Sigmoid colon (tissue), 7 donors: ENCODE data around the gene DTX4. TPM values are rescaled to one million over a fixed set of nuclear protein-coding genes. Genes with fewer than 3 reads are reported as not detected.

Experiments
- DNase-seq: peaks from one replicate; pipeline ENCODE4 v3.0.0-alpha.2; 2019
- H3K27ac ChIP-seq, 4 donors: fragments of 200-600 bp; sonication (generic); one replicate each; pipeline ENCODE4 v1.5.1; 2016 to 2019; ENCODE audit warnings: mild to moderate bottlenecking in 1 of 4
- H3K27me3 ChIP-seq, 3 donors: fragments of 200-600 bp; sonication (generic); one replicate each; pipeline ENCODE4 v1.5.1; 2019; ENCODE audit warnings: mild to moderate bottlenecking in 1 of 3
- H3K36me3 ChIP-seq, 4 donors: fragments of 200-600 bp; sonication (generic); one replicate each; pipeline ENCODE4 v1.5.1; 2016 to 2019
- H3K4me1 ChIP-seq, 4 donors: fragments of 200-600 bp; sonication (generic); one replicate each; pipeline ENCODE4 v1.5.1; 2017 to 2019
- H3K4me3 ChIP-seq, 4 donors: fragments of 200-600 bp; sonication (generic); one replicate each; pipeline ENCODE4 v1.5.1; 2017 to 2019; ENCODE audit warnings: mild to moderate bottlenecking in 2 of 4, moderate library complexity in 1 of 4
- H3K9me3 ChIP-seq, 4 donors: fragments of 200-600 bp in 3 of 4; sonication (generic) in 3 of 4; one replicate each; pipeline versions ENCODE4 v1.5.1 to v1.6.1; 2013 to 2019
- EP300 ChIP-seq, 4 donors: sonication (generic); formaldehyde crosslinking; IDR thresholded peaks; one replicate each; pipeline ENCODE4 v1.6.1; 2017; ENCODE audit warnings: antibody characterized with exemption in 4 of 4
- POLR2A ChIP-seq, 2 donors: fragments of 450-650 bp; IDR thresholded peaks; one replicate each; pipeline ENCODE4 v1.6.1; 2016; ENCODE audit warnings: antibody characterized with exemption in 2 of 2, mild to moderate bottlenecking in 2 of 2, moderate library complexity in 2 of 2
- POLR2AphosphoS5 ChIP-seq, 4 donors: sonication (generic); formaldehyde crosslinking; IDR thresholded peaks; one replicate each; pipeline ENCODE4 v1.6.1; 2017; ENCODE audit warnings: antibody characterized with exemption in 4 of 4
- WGBS, 2 donors: extraction: QIAGEN DNeasy Blood & Tissue Kit; methylation state at CpG; one replicate each; pipeline ENCODE4 v1.1.7; 2013; 5-methylcytosine and 5-hydroxymethylcytosine counted together
- intact Hi-C: fragments of 100-400 bp; cut with DNase I; formaldehyde crosslinking; loops from one replicate; pipeline ENCODE4 v1.15.1; 2023
- polyA plus RNA-seq, 3 donors: library from polyadenylated mRNA; stranded (reverse); fragments of 200-250 nt; gene quantifications; one replicate each; pipeline ENCODE4 v1.2.3, GENCODE V29; 2013
- total RNA-seq, 4 donors: library from RNA; depleted of rRNA; stranded (reverse); fragments of >200 nt; gene quantifications; one replicate each; pipeline ENCODE4 v1.1.0, GENCODE V29; 2016
- TF ChIP-seq, protein P1 (sequence below), 4 experiments: fragments of 450-650 bp in 3 of 4; fragments of 200-600 bp in 1 of 4; IDR thresholded peaks; one replicate each; pipeline ENCODE4 v1.5.1; 2016 to 2019; ENCODE audit warnings: antibody characterized with exemption in 4 of 4, mild to moderate bottlenecking in 3 of 4, moderate library complexity in 2 of 4
- donor health status: healthy with polysubstance abuse.
- donor health status: Bipolar disorder and iron deficiency.
- donor health status: healthy.

The DTX4 gene
- total and polyA plus RNA-seq, 7 donors: 3.5 to 29.0 (median 7.8) TPM

- intact Hi-C loops: loop anchor here (1.0 to 10.0 kb wide), 2 partner anchors 36 to 512 kb away; no protein-coding TSS in a partner anchor
- no peak for TF ChIP-seq EP300 (IDR thresholded peaks at IDR 0.05)
- TF ChIP-seq, protein P1, sequence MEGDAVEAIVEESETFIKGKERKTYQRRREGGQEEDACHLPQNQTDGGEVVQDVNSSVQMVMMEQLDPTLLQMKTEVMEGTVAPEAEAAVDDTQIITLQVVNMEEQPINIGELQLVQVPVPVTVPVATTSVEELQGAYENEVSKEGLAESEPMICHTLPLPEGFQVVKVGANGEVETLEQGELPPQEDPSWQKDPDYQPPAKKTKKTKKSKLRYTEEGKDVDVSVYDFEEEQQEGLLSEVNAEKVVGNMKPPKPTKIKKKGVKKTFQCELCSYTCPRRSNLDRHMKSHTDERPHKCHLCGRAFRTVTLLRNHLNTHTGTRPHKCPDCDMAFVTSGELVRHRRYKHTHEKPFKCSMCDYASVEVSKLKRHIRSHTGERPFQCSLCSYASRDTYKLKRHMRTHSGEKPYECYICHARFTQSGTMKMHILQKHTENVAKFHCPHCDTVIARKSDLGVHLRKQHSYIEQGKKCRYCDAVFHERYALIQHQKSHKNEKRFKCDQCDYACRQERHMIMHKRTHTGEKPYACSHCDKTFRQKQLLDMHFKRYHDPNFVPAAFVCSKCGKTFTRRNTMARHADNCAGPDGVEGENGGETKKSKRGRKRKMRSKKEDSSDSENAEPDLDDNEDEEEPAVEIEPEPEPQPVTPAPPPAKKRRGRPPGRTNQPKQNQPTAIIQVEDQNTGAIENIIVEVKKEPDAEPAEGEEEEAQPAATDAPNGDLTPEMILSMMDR (IDR thresholded peaks at IDR 0.05): no peak
- no peak for TF ChIP-seq POLR2A (IDR thresholded peaks at IDR 0.05)
- no peak for TF ChIP-seq POLR2AphosphoS5 (IDR thresholded peaks at IDR 0.05)
- Histone ChIP-seq H3K4me1 (peaks cover 0 to 20% (median 16%) of the 10 kb centered on the region in 4 donors), H3K27ac (peak overlapping the region; percentile 56 to 75 (median 66)), H3K4me3 (peak overlapping the region; percentile 40 to 73 (median 58)), H3K27me3 (no peaks in the 10 kb centered on the region), H3K36me3 (no peaks in the 10 kb centered on the region), H3K9me3 (no peaks in the 10 kb centered on the region)
- WGBS, 2 donors: 0 to 1% methylated on average over 70 of the region's 70 CpGs
- DNase-seq: no peak
Observed at GRCh38 chr11:59172345-59173079, 580 bp downstream of the DTX4 start.

- Histone ChIP-seq H3K36me3 (no peaks in the 10 kb centered on the region), H3K27me3 (no peaks in the 10 kb centered on the region), H3K27ac (peak overlapping the region; percentile 56 to 75 (median 66)), H3K4me3 (peak overlapping the region; percentile 30 to 73 (median 58)), H3K9me3 (no peaks in the 10 kb centered on the region), H3K4me1 (peaks cover 0 to 20% (median 16%) of the 10 kb centered on the region in 4 donors)
- DNase-seq: no peak
- 3 to 13% methylated on average over 37 of the region's 37 CpGs for WGBS, 2 donors
- TF ChIP-seq, protein P1 (IDR thresholded peaks at IDR 0.05): no peak
- TF ChIP-seq POLR2A (IDR thresholded peaks at IDR 0.05) (no peak), EP300 (IDR thresholded peaks at IDR 0.05) (no peak), POLR2AphosphoS5 (IDR thresholded peaks at IDR 0.05) (no peak)
- intact Hi-C loops: loop anchor here (10.0 kb wide), 1 partner anchor 511 kb away; no protein-coding TSS in a partner anchor
Observed at GRCh38 chr11:59173080-59173963, 1.4 kb downstream of the DTX4 start.

DNA sequence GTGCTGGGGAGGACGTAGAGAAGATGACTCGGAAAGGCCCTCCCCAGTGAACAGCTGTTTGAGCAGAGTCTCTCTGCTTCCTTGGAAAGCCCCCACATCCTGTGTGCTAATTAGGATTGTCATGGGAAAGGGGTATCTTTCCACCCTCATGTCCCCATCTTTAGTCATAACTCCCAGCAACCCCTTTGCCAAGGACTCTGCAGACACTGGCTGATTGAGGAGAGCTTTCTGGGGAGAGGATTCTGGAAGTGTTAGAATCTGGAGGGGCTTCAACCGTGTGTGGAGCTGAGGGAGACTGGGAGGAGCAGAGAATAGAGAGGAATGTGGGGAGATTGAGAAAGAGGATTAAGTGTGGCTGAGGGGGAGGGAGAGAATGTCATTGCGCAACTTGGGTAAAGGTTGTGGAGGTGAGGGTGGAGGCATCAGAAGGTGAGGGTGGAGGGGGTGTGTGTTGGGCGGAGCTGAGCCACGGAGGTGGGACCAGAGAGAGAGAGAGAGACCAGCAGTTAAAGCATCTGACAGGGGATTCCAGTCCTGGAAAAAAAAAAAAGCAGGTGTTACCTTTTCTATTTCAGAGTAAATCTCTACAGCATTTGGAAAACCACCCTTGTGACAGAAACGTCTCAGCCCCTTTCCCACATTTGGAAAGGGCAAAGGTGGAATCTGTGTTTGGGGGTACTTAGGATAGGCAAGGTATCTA lies 2.2 kb downstream of the DTX4 start:
- Histone ChIP-seq H3K27ac (peak overlapping the region; percentile 56 to 75 (median 66)), H3K9me3 (no peaks in the 10 kb centered on the region), H3K4me3 (peak overlapping the region in 3 of 4 donors; percentile 57 to 73 (median 60)), H3K4me1 (peaks cover 0 to 20% (median 16%) of the 10 kb centered on the region in 4 donors), H3K36me3 (no peaks in the 10 kb centered on the region), H3K27me3 (no peaks in the 10 kb centered on the region)
- TF ChIP-seq POLR2A (IDR thresholded peaks at IDR 0.05) (peak in 1 of 2 donors; percentile 23), EP300 (IDR thresholded peaks at IDR 0.05) (no peak), POLR2AphosphoS5 (IDR thresholded peaks at IDR 0.05) (peak in 1 of 4 donors; percentile 15)
- TF ChIP-seq, protein P1 (IDR thresholded peaks at IDR 0.05): no peak
- intact Hi-C loops: loop anchor here (10.0 kb wide), 1 partner anchor 511 kb away; no protein-coding TSS in a partner anchor
- DNase-seq: peak; percentile 74
- WGBS, 2 donors: 10 to 35% methylated on average over 7 of the region's 7 CpGs

DNA sequence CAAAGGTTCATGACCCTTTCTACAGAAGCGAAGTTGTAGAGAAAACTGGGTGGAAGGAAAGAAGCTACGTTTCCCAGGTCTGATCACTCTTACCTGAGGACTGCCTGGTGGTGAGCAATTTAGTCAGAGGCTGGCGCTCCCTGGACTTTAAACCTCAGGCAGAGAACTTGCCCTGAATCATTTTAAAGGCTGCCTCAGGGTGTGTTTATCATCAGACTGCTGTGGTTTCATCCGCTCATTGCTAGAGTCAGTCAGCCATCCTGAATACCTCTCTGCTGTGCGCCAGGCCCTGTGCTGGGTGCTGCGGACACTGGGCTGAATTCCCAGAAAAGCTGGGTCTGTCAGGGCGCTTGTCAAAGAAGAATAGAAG lies 2.7 kb downstream of the DTX4 start:
- no peak for DNase-seq
- Histone ChIP-seq H3K9me3 (no peaks in the 10 kb centered on the region), H3K4me3 (no peak overlapping the region), H3K27me3 (no peaks in the 10 kb centered on the region), H3K27ac (peak overlapping the region in 3 of 4 donors; percentile 36 to 71 (median 62)), H3K36me3 (no peaks in the 10 kb centered on the region), H3K4me1 (peaks cover 0 to 20% (median 16%) of the 10 kb centered on the region in 4 donors)
- TF ChIP-seq, protein P1 (IDR thresholded peaks at IDR 0.05): no peak
- no peak for TF ChIP-seq POLR2A (IDR thresholded peaks at IDR 0.05)
- intact Hi-C loops: loop anchor here (10.0 kb wide), 1 partner anchor 510 kb away; no protein-coding TSS in a partner anchor
- 10 to 54% methylated on average over 7 of the region's 7 CpGs for WGBS, 2 donors
